Activated T-cell treated with anti-CD3 and anti-CD28 coated beads, Interleukin-2, amount 50 U/mL, for 72 hours (primary cell): ENCODE measurements around the gene CENPS. TPM values are rescaled to one million over a fixed set of nuclear protein-coding genes. Genes with fewer than 3 reads are reported as not detected.

Experiments used
- total RNA-seq, 2 donors: library from RNA; stranded (reverse); gene quantifications; one replicate each; pipeline ENCODE4 v1.2.3, GENCODE V29; 2022

CENPS gene
- total RNA-seq, 2 donors from 2014 or later: 15.7 to 16.8 TPM

Other genes starting within 250 kb of the CENPS start
- 10 to 100 TPM; 12.5 to 16.6 TPM for gene KIF1B, start 219.9 kb upstream of the CENPS start, total RNA-seq
- 10 to 100 TPM; 66.7 to 78.8 TPM for gene PGD, start 31.4 kb upstream of the CENPS start, total RNA-seq
- gene CORT, start 19.6 kb downstream of the CENPS start, total RNA-seq: under 1 TPM in 1 of 2 donors, not detected in 1; 0.69 TPM
- gene DFFA, start 42.1 kb downstream of the CENPS start, total RNA-seq: 10 to 100 TPM; 26.4 to 27.1 TPM
- 10 to 100 TPM; 25.7 to 30.2 TPM for gene PEX14, start 44.5 kb downstream of the CENPS start, total RNA-seq